Kasumi-1 (cell line): ENCODE data around the gene NELFB.

Experiments
- DNase-seq, 2 experiments: peaks; one replicate each; lab custom pipeline; 2025; lab: John Stamatoyannopoulos, UW

The NELFB gene

DNA sequence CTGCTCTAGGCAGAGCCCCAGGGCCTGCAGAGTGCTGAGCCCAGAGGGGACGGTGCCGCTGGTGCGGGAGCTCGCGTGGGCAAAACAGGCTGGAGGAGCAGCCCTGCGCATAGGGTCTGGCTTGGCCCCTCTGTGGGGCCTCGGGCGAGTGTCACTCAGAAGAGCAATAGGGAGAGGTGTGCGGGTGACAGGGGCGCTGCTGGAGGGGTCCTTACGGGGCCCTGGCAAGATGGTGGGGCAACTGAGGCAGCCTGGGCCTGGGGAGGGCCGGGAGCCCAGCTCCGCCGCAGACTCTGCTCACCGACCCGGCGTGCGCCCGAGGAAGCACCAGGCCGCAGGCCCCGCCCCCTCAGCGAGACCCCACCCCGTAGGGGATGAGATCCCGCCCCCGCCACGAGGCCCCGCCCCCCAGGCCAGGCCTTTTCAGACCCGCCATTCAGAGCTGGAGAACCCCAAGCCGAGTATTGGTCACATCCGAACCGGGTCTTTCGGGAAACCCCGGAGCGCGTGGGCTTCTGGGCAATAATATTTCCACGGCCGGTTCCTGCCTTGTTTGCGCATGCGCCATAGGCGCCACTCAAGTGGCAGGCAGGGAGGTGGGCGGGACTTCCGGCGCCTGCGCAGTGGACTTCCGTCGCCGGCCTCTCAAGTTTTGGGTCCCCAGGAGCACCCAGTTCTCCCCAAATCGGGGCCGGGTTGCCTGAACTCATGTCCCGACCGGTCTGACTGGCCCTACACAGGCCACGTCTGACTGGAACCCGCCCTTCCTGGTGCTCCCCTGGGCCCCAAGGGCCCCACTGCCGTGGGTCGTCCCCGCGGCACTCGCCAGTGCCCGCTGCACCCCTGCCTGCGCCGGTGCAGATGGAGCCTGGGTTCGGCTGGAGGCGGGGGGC lies 31.8 kb upstream of the NELFB start:
- peak; percentile 95 for DNase-seq

DNA sequence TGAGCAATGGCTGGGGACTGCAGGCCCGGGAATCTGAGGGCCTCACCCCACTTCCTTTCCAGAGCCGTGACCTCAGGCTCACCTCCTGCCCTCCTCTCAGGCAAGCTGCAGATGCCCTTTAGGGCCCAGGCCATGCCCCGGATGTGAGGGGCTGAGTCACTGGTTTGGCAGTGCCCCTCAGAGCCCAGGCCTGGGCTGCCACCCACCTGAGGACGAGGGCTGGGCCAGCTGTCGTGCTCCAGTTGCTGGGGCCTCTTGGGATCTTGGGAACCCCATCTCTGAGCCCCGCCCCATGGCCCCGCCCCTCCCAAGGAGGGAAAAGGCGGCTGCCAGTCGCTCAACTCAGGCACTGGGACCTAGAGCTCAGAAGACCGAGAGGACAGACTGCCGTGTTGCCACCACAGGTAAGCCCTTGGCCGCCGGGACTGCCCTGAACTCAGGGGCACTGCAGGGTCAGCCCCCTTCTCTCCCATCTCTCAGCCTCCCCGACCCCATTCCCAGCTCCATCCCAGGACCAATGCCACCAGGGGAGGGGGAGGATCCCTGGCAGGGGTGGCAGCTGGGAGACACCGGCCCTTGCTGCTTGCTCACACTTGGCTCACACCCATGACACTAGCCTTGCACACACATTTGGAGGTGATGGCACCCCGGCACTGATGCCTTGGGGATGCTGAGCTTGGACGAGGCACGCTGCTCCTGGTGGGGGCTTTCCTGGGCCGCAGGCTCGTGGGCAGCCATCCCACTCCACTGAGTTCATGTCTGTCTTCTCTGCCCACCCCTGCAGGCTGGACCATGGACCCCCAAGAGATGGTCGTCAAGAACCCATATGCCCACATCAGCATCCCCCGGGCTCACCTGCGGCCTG lies 30.1 kb upstream of the NELFB start, which contains the start of gene CYSRT1:
CYSRT1 (plus strand) TSS at position 345 of the 865 bp plus-strand sequence; CDS start at position 793, 448 bp downstream.
- DNase-seq, result no peak

GRCh38 chr9:137225699-137226331 lies 29.3 kb upstream of the NELFB start:
- no peak for DNase-seq

DNA sequence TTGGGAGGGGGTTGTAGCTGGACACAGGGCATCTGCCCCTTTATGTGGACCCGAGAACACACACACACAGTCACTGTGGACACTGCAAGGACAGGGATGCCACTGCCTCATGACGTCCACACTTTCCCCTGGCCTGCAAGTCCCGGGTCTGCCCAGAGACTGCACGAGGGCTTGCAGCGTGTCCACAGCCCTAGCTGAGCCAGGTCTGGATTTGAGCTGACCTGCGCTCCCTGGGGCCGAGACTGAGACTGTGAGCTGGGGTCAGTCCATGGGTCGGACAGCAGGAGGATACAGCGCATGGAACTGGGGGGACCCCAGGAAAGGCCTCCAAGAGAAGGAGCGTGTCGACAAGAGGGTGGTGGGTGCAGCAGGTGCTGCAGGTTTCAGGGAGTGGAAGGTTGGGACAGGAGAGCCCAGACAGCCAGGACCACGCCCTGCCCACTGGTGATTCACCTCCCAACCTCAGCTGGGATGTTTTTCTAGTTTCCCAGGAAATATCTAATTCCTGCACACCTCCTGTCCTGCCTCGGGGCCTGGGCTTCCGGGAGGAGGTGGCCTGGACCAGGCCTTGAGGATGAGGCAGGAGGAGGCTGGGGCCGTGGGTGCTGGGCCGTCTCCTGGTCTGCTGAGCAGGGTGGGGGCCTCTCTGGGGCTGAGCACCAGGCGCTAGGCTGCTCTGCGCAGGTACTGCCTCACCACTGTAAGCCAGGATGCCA lies 28.6 kb upstream of the NELFB start:
- DNase-seq, result no peak

- peak; percentile 67 to 68 for DNase-seq
Observed at GRCh38 chr9:137227054-137227852, 27.9 kb upstream of the NELFB start, which contains the start of gene RNF224. TSS of gene RNF224 (plus strand) at chr9:137227502. CDS start at chr9:137228336, 834 bp downstream.

GRCh38 chr9:137227853-137228505 lies 27.1 kb upstream of the NELFB start:
- no peak for DNase-seq

DNA sequence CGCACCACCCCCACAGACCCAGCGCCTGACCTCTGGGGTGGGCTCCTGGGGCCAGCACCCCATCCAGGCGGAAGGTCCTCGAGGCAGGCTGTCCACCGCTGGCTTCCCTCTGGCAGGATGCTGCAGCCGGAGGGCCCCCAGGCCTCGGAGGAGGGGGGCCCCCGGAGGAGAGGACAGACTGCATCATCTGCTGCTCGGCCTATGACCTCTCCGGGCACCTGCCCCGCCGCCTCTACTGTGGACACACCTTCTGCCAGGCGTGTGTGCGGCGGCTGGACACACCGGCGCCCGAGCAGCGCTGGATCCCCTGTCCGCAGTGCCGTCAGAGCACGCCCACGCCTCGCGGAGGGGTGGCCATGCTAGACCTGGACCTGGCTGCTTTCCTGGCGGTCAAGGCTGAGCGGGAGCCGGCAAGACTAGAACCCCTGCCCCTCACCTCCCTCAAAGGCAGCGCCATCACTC lies 26.6 kb upstream of the NELFB start:
- no peak for DNase-seq

DNA sequence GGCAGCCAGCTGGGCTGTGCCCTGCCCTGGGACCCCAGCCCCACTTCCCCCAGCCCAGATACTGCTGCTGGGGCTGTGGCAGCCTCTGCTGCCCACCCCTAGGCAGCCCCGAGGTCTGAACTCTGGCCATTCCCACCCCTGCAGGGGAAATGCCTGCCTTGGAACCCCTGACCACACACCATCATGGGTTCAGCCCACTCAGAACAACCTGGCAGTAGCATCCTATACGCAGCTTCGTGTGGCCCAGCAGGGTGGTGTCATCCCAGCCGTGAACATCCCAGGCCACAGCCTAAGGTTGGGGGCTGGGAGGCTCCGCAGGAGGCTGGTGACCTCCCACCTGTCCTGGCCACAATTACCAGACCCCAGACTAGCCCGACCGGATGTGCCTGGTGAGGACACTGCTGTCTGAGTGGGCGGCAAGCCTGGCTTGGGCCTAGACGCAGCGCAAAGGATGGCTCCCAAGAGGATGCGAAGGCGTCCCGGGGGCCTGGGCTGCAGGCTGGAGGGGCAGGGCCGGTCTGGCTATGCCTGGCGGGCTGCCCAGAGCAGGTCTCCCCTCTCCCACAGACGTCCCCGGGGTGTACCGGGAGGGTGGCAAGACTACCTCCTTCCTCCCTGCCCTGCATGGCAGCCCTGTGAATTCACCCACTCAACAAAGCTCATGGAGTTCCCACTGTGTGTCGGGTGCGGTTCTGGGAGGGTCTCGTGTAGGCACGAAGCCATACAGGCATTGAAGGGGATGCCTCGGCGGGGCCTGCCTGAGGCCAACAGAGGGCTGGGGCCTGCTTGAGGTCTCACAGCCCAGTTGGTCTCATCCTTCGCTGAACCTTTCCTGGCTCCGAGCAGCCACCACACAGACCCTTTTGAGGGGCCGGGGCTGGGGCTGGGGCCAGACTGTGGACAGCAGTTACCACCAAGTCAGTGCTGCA lies 25.9 kb upstream of the NELFB start:
- DNase-seq, result no peak

- DNase-seq, result no peak
Observed at GRCh38 chr9:137229903-137230704, 25.0 kb upstream of the NELFB start.

GRCh38 chr9:137230705-137231371 lies 24.3 kb upstream of the NELFB start, which contains the start of gene SLC34A3:
TSS of gene SLC34A3 (plus strand) at chr9:137230901. CDS start at chr9:137231703, 802 bp downstream.
- DNase-seq, result no peak

GRCh38 chr9:137231372-137232039 lies 23.6 kb upstream of the NELFB start:
- no peak for DNase-seq

- DNase-seq, result no peak
Observed at GRCh38 chr9:137232101-137232500, 23.0 kb upstream of the NELFB start.

- DNase-seq, result no peak
Observed at GRCh38 chr9:137232510-137232909, 22.6 kb upstream of the NELFB start.

GRCh38 chr9:137233143-137233980 lies 21.8 kb upstream of the NELFB start:
- DNase-seq, result no peak

DNA sequence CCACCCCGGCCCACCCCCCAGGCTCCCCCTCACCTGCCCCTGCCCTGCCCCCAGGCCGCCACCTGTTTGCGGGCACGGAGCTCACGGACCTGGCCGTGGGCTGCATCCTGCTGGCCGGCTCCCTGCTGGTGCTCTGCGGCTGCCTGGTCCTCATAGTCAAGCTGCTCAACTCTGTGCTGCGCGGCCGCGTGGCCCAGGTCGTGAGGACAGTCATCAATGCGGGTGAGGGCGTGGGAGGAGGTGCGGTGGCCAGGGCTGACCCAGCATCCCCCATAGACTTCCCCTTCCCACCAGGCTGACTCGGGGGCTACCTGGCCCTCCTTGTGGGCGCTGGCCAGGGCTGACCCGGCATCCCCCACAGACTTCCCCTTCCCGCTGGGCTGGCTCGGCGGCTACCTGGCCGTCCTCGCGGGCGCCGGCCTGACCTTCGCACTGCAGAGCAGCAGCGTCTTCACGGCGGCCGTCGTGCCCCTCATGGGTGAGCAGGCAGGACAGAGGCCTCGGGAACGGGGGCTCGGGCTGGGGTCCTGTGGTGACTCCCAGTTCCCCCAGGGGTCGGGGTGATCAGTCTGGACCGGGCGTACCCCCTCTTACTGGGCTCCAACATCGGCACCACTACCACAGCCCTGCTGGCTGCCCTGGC lies 21.0 kb upstream of the NELFB start:
- DNase-seq, result no peak
